ENCODE results near the gene TACC2.

The TACC2 gene

GRCh38 chr10:122286867-122287266 is 297.9 kb downstream of the TACC2 start:
- DNase-seq, result no peak

GRCh38 chr10:122287570-122287969 is 298.6 kb downstream of the TACC2 start:
- DNase-seq, result no peak

GRCh38 chr10:122288262-122288661 is 299.3 kb downstream of the TACC2 start:
- DNase-seq, result no peak

GRCh38 chr10:122288917-122289316 is 300.0 kb downstream of the TACC2 start:
- no peak for DNase-seq

- no peak for DNase-seq
These were observed 301.4 kb downstream of the TACC2 start for GRCh38 chr10:122290334-122290733.

- no peak for DNase-seq
These were observed 302.0 kb downstream of the TACC2 start for GRCh38 chr10:122290833-122291532.

- DNase-seq, result no peak
These were observed 302.8 kb downstream of the TACC2 start for GRCh38 chr10:122291739-122292138.

- DNase-seq, result no peak
These were observed 303.4 kb downstream of the TACC2 start for GRCh38 chr10:122292376-122292775.

- no peak for DNase-seq
These were observed 304.4 kb downstream of the TACC2 start for GRCh38 chr10:122293156-122293960.

- DNase-seq, result no peak
These were observed 305.0 kb downstream of the TACC2 start for GRCh38 chr10:122293961-122294380.

- no peak for DNase-seq
These were observed 305.8 kb downstream of the TACC2 start for GRCh38 chr10:122294511-122295450.

GRCh38 chr10:122295451-122295809 is 306.5 kb downstream of the TACC2 start:
- DNase-seq, result no peak

- no peak for DNase-seq
These were observed 307.6 kb downstream of the TACC2 start for GRCh38 chr10:122296363-122297120.

- no peak for DNase-seq
These were observed 308.6 kb downstream of the TACC2 start for GRCh38 chr10:122297583-122297982.

- no peak for DNase-seq
These were observed 309.2 kb downstream of the TACC2 start for GRCh38 chr10:122298206-122298597.

- peak; percentile 4 for DNase-seq
These were observed 309.8 kb downstream of the TACC2 start for GRCh38 chr10:122298598-122299301.

- no peak for DNase-seq
These were observed 310.6 kb downstream of the TACC2 start for GRCh38 chr10:122299423-122300075.

GRCh38 chr10:122301055-122301810 is 312.3 kb downstream of the TACC2 start:
- no peak for DNase-seq

- no peak for DNase-seq
These were observed 312.8 kb downstream of the TACC2 start for GRCh38 chr10:122301811-122302115.

- DNase-seq, result no peak
These were observed 313.4 kb downstream of the TACC2 start for GRCh38 chr10:122302315-122302714.
